ENCODE data around the gene NSD1. TPM values are rescaled to one million over a fixed set of nuclear protein-coding genes. Genes with fewer than 3 reads are reported as not detected.

NSD1 gene
- total and polyA plus RNA-seq, 2 donors (not counting 1 experiment from before 2014, with no cell fraction given) = 19.3 to 52.8 TPM

DNA sequence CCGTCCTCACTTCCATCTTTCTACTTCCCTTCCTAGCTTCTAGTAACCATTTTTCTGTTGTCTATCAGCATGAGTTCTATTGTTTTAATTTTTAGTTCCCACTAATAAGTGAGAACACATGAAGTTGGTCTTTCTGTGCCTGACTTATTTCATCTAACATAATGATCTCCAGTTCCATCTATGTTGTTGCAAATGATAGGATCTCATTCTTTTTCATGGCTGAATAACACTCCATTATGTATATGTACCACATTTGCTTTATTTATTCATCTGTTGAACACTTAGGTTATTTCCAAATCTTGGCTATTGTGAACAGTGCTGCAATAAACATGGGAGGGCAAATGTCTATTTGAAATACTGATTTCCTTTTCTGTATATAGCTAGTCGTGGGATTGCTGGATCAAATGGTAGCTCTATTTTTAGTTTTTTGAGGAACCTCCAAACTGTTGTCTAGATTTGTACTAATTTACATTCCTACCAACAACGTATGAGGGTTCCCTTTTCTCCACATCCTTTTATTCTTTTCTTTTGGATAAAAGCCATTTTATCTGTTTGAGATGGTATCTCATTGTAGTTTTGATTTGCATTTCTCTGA, 50.3 kb downstream of the NSD1 start:
- Histone ChIP-seq H3K36me3 (ENCODE audit: control insufficient read depth, insufficient read depth, low read length) (no peaks in the 10 kb centered on the region), H2AFZ (ENCODE audit: low read length) (no peak overlapping the region), H3K27me3 (ENCODE audit: control insufficient read depth, insufficient read depth, low read length) (no peaks in the 10 kb centered on the region), H3K27ac (ENCODE audit: insufficient read depth, low read length) (no peak overlapping the region), H3K4me1 (ENCODE audit: control insufficient read depth, extremely low read depth, insufficient read depth, low read length) (no peaks in the 10 kb centered on the region), H3K79me2 (ENCODE audit: control insufficient read depth, insufficient read depth, low read length) (peaks cover 30% of the 10 kb centered on the region), H3K9ac (ENCODE audit: insufficient read depth, low read length) (no peak overlapping the region), H3K4me2 (ENCODE audit: extremely low read depth, insufficient read depth, low read length) (no peak overlapping the region), H4K20me1 (ENCODE audit: control insufficient read depth, extremely low read depth, insufficient read depth, low read length) (peaks cover 2% of the 10 kb centered on the region), H3K4me3 (replicated peaks in 1 of 4; ENCODE audit: control extremely low read depth in 1 of 4, insufficient read depth in 1 of 4, low read depth in 3 of 4, low read length in 4 of 4) (no peak overlapping the region), H3K9me3 (ENCODE audit: control insufficient read depth, insufficient read depth, low read depth, low read length) (no peaks in the 10 kb centered on the region)
- no peak for DNase-seq (ENCODE audit: low read depth in 2 of 2)
- no peak for TF ChIP-seq EZH2 (IDR thresholded peaks at IDR 0.05; ENCODE audit: low read length, missing control alignments)
- TF ChIP-seq, protein P1, sequence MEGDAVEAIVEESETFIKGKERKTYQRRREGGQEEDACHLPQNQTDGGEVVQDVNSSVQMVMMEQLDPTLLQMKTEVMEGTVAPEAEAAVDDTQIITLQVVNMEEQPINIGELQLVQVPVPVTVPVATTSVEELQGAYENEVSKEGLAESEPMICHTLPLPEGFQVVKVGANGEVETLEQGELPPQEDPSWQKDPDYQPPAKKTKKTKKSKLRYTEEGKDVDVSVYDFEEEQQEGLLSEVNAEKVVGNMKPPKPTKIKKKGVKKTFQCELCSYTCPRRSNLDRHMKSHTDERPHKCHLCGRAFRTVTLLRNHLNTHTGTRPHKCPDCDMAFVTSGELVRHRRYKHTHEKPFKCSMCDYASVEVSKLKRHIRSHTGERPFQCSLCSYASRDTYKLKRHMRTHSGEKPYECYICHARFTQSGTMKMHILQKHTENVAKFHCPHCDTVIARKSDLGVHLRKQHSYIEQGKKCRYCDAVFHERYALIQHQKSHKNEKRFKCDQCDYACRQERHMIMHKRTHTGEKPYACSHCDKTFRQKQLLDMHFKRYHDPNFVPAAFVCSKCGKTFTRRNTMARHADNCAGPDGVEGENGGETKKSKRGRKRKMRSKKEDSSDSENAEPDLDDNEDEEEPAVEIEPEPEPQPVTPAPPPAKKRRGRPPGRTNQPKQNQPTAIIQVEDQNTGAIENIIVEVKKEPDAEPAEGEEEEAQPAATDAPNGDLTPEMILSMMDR (conservative IDR thresholded peaks at IDR 0.05 in 1 of 2, IDR thresholded peaks at IDR 0.05 in 1 of 2; ENCODE audit: low read depth in 1 of 2, low read length in 2 of 2) = no peak

DNA sequence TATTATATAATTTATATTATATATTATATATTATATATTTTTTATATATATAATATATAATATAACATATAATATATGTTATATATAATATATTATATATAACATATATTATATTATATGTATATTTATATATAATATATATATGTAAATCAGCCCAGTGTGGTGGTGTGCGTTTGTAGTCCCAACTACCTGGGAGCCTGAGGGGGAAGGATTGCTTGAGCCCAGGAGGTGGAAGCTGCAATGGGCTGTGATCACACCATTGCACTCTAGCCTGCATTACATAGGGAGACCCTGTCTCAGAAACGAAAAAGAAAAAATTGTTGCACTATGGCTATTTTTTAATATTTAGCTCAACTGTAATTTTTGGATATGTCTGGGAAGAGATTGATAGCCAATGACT, 52.4 kb downstream of the NSD1 start:
- Histone ChIP-seq H3K36me3 (ENCODE audit: control insufficient read depth, insufficient read depth, low read length) (no peaks in the 10 kb centered on the region), H3K4me3 (replicated peaks in 1 of 4; ENCODE audit: control extremely low read depth in 1 of 4, insufficient read depth in 1 of 4, low read depth in 3 of 4, low read length in 4 of 4) (no peak overlapping the region), H3K4me1 (ENCODE audit: control insufficient read depth, extremely low read depth, insufficient read depth, low read length) (no peaks in the 10 kb centered on the region), H3K4me2 (ENCODE audit: extremely low read depth, insufficient read depth, low read length) (no peak overlapping the region), H3K9me3 (ENCODE audit: control insufficient read depth, insufficient read depth, low read depth, low read length) (no peaks in the 10 kb centered on the region), H3K79me2 (ENCODE audit: control insufficient read depth, insufficient read depth, low read length) (peaks cover 28% of the 10 kb centered on the region), H3K27ac (ENCODE audit: insufficient read depth, low read length) (no peak overlapping the region), H3K27me3 (ENCODE audit: control insufficient read depth, insufficient read depth, low read length) (no peaks in the 10 kb centered on the region), H3K9ac (ENCODE audit: insufficient read depth, low read length) (no peak overlapping the region), H4K20me1 (ENCODE audit: control insufficient read depth, extremely low read depth, insufficient read depth, low read length) (peaks cover 2% of the 10 kb centered on the region), H2AFZ (ENCODE audit: low read length) (no peak overlapping the region)
- no peak for DNase-seq (ENCODE audit: low read depth in 2 of 2)
- no peak for TF ChIP-seq EZH2 (IDR thresholded peaks at IDR 0.05; ENCODE audit: low read length, missing control alignments)
- TF ChIP-seq, protein P1 (conservative IDR thresholded peaks at IDR 0.05 in 1 of 2, IDR thresholded peaks at IDR 0.05 in 1 of 2; ENCODE audit: low read depth in 1 of 2, low read length in 2 of 2) = no peak

DNA sequence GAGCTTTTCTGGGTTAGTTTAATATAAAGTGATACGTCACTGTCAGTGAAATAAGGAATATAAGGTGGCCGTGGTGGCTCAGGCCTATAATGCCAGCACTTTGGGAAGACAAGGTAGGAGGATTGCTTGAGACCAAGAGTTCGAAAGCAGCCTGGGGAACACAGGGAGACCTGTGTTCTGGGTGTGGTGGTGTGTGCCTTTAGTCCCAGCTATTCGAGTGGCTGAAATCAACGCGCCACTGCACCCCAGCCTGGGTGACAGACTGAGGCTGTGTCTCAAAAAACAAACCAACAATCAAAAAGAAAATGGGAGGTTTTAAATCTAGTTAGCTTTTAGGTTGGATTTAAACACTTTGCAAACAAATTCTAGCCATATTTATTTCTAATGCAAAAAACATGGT, 53.1 kb downstream of the NSD1 start:
- Histone ChIP-seq H3K4me3 (replicated peaks in 1 of 4; ENCODE audit: control extremely low read depth in 1 of 4, insufficient read depth in 1 of 4, low read depth in 3 of 4, low read length in 4 of 4) (no peak overlapping the region), H4K20me1 (ENCODE audit: control insufficient read depth, extremely low read depth, insufficient read depth, low read length) (peaks cover 2% of the 10 kb centered on the region), H3K4me1 (ENCODE audit: control insufficient read depth, extremely low read depth, insufficient read depth, low read length) (no peaks in the 10 kb centered on the region), H2AFZ (ENCODE audit: low read length) (no peak overlapping the region), H3K36me3 (ENCODE audit: control insufficient read depth, insufficient read depth, low read length) (no peaks in the 10 kb centered on the region), H3K9me3 (ENCODE audit: control insufficient read depth, insufficient read depth, low read depth, low read length) (no peaks in the 10 kb centered on the region), H3K9ac (ENCODE audit: insufficient read depth, low read length) (no peak overlapping the region), H3K79me2 (ENCODE audit: control insufficient read depth, insufficient read depth, low read length) (peaks cover 28% of the 10 kb centered on the region), H3K27ac (ENCODE audit: insufficient read depth, low read length) (no peak overlapping the region), H3K4me2 (ENCODE audit: extremely low read depth, insufficient read depth, low read length) (no peak overlapping the region), H3K27me3 (ENCODE audit: control insufficient read depth, insufficient read depth, low read length) (no peaks in the 10 kb centered on the region)
- DNase-seq (ENCODE audit: low read depth in 2 of 2) = no peak
- TF ChIP-seq, protein P1 (conservative IDR thresholded peaks at IDR 0.05 in 1 of 2, IDR thresholded peaks at IDR 0.05 in 1 of 2; ENCODE audit: low read depth in 1 of 2, low read length in 2 of 2) = no peak
- TF ChIP-seq EZH2 (IDR thresholded peaks at IDR 0.05; ENCODE audit: low read length, missing control alignments) = no peak

All from fibroblast of lung (primary cell).